Activated T-cell treated with anti-CD3 and anti-CD28 coated beads for 24 hours (primary cell): Measurements from ENCODE around the gene TMEM203.

Source experiments
- DNase-seq: peaks from one replicate; pipeline ENCODE4 v3.0.0-alpha.2; 2020; ENCODE audit warnings: low read depth

TMEM203 gene

DNA sequence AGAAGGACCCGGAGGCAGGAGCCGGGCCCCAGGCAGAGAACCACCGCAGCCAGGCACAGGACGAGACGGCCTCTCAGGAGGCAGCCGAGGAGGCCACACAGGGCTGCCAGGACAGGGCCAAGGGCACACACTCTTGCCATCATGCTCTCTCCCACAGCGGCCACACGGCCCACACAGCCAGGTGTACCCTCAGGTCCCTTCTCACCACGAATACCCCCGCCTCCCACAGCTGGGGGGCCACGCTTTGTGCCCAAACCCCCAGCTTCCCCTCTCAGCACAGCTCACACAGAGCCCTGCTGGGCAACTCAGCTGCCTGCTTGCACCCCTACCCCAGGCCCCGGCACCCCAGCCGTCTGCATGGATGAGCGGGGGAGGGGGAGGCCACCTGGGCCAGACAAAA lies 11.7 kb downstream of the TMEM203 start:
- DNase-seq: no peak

- DNase-seq: no peak
Measured at GRCh38 chr9:137192859-137193258, 12.6 kb downstream of the TMEM203 start.

- DNase-seq: no peak
Measured at GRCh38 chr9:137192448-137192780, 13.0 kb downstream of the TMEM203 start.

DNA sequence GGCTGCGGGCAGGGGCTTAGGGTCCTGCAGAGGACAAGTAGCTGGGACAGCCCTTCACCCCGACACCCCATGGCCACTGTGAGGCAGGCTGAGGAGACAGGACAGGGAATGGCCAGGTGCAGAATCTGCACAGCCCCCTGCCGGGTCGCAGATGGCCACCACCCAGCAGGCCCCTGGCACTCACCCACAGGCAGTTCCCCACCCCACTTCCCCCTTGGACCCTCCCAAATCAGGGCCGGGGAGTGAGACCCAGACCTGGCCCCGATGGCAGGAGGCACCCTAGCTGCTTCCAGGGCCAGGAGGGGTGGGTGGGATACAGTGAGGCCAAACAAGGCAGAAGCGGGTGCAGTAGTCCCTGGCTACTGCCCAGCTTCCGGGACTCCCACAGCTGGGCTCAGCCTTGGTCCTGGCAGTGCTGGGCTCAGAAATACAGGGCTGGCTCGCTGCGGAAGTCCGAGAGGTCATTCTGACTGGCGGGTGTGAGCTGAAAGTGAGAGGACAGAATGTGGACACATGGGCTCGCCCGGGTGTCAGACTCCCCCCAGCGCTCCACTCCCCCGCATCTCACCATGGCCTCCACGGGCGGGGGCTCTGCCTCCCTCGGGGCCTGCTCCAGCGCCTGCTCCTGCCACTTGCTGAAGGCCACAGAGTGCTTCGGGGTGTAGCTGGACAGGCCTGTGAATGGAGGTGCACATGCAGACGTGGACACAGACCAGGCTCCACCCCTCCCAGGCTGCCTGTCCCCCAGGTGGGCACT lies 13.6 kb downstream of the TMEM203 start:
- no peak for DNase-seq

- DNase-seq: no peak
Measured at GRCh38 chr9:137191245-137191644, 14.2 kb downstream of the TMEM203 start.

- no peak for DNase-seq
Measured at GRCh38 chr9:137190315-137190856, 15.1 kb downstream of the TMEM203 start.

DNA sequence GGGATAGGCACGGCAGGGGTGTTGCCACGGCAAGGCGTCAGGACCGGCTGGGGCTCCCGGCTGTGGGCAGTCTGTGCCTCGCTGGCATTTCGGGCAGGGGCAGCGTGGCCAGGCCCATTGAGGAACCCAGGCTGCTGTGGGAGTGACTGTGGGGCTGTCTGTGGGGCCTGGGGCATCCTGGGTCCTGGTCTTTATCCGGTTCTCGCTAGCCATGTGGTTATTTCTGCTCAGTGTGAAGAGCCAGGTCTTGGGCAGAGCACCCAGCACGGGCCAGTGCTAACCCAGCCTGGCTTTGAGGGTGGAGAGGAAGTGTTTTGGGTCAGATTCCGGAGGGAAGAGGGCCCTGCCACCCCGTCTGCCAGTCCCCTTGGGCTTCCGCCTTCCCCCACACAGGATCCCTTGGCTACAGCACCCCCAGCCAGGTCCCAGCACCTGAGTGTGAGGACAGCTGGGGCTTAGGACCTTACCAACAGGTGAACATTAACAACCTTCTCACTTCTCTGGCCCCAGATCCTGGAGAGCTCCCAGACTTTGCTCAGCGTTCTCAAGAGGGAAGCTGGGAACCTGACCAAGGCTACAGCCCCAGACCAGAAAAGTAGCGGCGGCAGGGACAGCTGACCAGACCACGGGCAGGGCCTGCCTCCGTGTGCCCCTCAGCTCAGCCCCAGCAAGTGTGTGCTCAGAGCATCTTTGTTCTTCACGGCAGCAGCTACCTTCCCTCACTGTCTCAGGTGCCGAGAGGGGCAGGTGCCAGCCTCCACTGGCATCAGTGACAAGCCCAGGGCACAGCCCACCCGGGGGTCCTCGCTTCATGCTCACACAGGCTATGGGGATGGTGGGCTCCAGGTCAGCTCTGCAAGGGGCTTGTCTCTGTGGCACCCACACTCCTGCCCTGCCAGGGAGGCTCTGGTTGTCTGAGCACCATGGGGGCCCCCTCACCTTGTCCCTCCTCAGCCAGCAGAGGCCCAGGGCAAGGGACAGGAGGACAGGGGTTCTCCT lies 15.9 kb downstream of the TMEM203 start:
- no peak for DNase-seq

- DNase-seq: peak; percentile 92
Measured at GRCh38 chr9:137188490-137189296, 16.8 kb downstream of the TMEM203 start, which contains the start of the genes ANAPC2 and SSNA1. TSS of gene ANAPC2 (minus strand) at chr9:137188560. CDS start at chr9:137188532, 28 bp downstream. TSS of gene SSNA1 (plus strand) at chr9:137188676. CDS start at chr9:137188727, 51 bp downstream.

GRCh38 chr9:137188086-137188489 lies 17.4 kb downstream of the TMEM203 start:
- no peak for DNase-seq

DNA sequence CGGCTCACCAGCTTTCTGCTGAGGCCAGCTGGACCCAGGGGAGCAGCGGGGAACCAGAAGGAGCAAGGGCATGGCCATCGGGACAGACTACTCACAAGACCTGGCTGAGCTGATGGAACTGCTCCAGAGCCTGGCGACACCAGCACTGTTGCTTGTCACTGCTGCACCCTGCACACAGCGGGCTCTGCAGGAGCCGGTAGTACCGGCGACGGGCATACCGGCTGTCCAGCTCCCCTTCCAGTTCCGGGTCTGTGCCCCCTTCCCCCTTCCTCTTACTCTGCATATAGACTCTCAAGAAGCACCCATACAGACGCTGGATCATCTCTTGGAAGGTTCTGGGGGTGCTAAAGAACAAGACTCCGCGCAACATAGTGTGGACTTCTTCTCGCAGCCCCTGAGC lies 18.1 kb downstream of the TMEM203 start:
- DNase-seq: no peak

- DNase-seq: no peak
Measured at GRCh38 chr9:137186385-137186784, 19.1 kb downstream of the TMEM203 start.

DNA sequence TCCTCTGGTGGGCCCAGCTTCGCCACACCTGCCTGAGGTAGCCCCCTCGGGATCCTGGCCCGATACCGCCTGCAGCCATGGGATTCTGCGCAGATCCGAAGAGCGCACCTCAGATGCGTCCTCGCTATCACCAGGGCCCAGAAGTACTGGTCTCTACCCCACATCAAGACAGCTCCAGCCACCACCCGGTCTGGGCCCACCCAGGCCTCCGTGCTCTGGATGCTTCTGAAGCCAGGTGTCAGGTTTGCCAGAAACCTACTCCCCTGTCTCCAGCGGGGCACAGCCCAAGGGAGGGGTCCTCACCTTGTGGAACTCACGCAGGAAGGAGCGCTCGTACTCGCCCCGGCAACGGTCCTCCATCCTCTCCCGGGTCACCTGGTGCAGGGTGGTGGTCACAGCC lies 19.5 kb downstream of the TMEM203 start:
- no peak for DNase-seq

DNA sequence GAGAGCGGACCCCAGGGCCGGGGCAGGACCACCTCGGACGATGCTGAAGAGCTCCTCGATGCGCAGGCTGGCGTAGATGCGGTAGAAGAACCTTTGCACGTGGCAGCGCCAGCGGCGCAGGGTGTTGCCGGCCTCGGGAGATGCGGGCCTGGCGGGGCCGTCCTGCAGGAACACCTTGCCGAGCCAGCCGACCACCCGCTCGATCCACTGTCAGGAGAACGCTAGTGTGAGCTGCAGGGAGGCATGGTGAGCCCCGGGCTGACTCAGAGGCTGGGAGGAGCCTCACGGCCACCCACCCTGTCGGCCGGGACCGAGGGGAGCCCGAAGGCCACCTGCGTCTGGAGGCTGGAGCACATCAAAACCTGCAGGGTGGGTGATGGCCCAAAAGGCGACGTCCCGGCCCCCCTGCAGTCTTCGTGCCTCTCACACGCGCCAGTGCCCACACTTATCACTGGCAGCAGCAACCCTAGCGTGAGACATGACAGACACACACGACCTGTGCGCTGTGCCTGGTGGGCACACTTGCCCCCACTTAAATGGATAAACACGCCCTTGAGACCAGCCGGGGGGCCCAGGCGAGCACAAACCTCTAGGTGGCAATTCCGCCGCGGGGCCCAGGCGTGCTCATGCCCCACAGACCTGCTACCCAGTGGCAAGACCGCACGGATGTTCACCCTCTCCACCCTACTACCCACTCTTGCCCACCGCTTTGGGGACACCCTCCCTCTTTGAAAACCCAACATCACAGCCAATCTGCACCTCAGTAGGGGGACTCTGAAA lies 20.4 kb downstream of the TMEM203 start:
- no peak for DNase-seq

DNA sequence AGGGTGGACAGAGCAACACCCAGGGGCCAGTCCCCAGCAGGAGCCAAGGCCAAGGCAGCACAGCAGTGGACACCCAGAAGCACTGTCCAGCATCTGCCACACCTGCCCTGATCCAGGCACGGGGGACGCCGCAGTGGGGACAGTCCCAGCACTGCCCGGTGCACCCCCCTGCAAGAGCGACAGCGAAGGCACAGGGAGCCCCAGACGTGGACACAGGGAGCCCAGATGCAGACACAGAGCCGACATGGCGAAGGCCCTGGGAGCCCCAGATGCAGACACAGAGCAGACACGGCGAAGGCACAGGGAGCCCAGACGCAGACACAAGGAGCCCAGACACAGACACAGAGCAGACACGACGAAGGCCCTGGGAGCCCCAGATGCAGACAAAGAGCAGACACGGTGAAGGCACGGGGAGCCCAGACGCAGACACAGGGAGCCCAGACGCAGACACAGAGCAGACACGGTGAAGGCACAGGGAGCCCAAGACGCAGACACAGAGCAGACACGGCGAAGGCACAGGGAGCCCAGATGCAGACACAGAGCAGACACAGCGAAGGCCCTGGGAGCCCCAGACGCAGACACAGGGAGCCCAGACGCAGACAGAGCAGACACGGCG lies 21.4 kb downstream of the TMEM203 start:
- DNase-seq: no peak

DNA sequence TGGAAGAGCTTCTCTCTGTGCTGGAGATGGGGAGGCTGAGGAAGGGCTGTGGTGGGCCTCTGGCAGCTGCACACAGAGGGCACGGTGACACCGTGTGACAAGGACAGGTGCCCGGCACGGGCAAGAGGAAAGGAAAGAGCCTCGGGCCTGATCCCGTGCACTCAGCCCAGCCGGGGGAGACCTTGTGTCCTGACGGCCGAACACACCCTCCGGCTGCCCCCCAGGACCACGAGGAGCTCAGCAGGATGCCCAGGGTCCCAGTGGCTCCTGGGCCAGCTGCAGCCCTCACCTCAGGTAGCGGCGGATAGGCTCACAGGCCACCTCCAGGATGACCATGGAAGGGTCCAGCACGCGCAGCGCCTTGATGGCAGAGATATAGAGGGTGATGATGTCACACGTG lies 22.6 kb downstream of the TMEM203 start:
- DNase-seq: no peak

DNA sequence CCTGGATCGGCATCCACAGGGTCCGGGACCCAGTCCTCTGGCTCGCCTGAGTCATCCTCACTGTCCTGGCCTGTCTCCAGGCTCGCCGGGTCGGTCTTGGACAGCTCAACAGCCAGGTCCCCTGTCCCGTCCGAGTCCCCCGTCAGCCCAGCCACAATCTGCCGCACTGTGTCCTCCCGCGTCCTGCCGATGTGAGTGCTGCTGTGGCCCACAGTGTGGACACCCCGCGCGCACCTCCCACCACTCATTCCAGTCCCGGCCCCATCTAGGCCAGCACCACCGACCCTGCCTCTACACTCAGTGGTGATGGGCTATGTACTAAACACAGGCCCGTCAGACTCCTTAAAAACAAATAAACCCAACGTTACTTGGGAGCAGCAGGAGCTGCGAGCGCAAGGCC lies 23.8 kb downstream of the TMEM203 start:
- DNase-seq: no peak

DNA sequence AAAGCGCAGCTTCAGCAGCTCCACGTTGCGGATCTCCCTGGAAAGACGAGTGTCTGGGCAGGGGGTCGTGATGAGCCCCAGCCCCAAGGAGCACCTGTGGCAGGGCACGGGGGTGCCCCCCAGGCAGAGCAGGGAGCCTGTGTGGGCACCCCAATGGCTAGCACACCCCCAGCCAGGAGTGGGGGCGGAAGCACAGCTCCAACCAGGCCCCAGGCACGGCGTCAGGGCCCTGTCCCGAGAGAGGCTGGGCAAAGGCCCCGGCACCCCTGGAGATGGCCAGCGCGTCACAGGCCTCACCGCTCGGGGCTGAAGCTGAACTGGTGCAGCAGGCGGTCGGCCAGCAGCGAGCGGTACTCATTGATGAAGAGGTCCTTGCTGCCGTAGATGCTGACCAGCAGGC lies 25.0 kb downstream of the TMEM203 start:
- DNase-seq: no peak

DNA sequence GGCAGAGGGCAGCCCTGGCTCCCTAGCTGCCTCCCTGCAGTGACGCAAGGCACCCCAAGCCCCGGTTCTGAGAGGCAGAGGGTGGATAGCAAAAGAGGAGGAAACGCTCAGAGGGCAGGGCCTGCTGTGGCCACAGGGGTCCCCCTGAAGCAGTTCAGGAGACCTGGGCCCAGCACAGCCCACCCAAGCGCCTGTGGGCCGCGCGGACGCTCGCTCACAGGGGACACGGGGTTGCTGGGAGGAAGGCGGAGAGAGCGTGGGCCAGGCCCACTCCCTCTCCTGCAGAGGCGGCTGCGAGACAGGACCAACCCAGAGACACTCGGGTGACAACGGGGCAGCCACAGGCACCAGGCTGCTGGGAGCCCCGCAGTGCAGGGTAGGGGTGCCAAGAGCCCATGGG lies 25.7 kb downstream of the TMEM203 start:
- DNase-seq: no peak

DNA sequence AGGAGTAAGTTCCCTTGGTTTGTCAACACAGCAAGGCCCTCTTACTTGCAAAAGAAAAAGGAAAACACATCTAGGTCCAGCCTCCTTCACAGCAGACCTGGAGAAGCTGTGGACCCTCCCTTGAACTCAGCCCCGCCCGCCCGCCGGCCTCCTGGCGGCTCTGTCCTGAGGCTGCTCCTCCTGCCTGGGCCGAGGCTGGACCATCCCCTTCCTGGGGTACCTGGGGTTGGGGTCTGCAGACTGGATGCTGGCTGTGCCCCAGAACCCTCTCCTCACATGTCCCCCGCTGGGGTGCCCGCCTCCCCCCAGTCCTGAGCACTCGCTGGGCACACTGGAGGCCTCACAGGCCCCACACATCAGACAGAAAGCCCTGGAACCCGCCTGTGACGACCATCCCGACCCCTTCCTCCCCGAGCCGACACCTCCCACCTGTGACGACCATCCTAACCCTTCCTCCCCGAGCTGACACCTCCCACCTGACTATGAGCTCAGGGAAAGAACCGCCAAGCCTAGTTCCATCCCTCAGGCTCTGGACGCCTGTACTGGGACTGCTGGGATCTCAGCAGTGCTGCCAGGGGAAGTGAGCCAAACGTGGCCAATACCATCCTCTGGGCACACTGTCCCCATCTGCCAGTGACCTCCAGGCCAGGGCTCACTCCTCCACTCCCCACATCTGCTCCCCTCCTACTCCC lies 26.4 kb downstream of the TMEM203 start:
- no peak for DNase-seq
